ENCODE results near the gene RRP9. TPM values are rescaled to one million over a fixed set of nuclear protein-coding genes. Genes with fewer than 3 reads are reported as not detected.

RRP9 gene
- polyA plus RNA-seq, 1 donor from 2014 or later = 28.8 TPM

DNA sequence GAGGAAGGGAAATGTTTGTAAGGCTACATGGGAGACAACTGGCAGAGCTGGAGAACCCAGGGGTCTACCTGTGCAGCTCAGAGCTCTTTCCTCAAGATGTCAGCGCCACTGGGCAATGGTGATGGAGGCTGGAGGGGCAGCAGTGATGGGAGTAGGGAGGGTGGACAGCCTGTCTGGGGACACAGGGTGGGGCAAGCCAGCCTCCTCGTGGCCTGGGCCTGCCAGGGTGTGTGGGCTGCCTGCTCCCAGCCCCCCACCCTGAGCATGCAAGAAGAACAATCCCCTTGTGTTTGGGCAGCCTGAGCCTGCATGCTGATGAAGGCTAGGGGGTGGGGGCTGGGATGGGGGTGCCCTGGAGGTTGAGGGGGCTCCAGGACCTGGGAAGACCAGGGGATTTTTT is 24.3 kb upstream of the RRP9 start:
- Mint-ChIP-seq H3K27ac (no peak overlapping the region), H3K9me3 (no peaks in the 10 kb centered on the region), H3K4me3 (peak overlapping the region; percentile 47 to 85 (median 72)), H3K4me1 (peaks cover 5 to 11% (median 8%) of the 10 kb centered on the region in 3 donors), H3K36me3 (peaks cover 1% of the 10 kb centered on the region), H3K27me3 (no peaks in the 10 kb centered on the region)

DNA sequence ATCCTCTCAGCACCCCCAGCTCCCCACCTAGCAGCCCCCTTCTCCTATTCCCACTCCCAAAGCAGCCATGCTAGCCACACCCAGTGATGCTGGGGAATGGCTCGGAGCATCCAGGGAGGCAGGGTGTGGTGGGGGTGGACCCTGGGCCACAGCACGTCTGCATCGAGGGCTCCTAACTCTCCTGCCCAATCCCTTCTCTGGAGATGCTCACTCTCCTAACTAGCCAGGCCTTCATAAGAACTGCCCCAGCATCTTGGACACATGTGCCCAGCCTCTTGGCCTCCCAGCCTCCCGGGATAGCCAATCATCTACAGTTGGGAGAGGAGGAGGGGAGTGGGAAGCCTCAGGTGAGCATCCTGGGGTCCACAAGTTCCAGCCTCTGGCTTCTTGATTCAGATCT is 22.8 kb upstream of the RRP9 start:
- Mint-ChIP-seq H3K4me3 (no peak overlapping the region), H3K4me1 (peaks cover 5 to 6% (median 5%) of the 10 kb centered on the region in 3 donors), H3K36me3 (peaks cover 1% of the 10 kb centered on the region), H3K27me3 (peaks cover 1% of the 10 kb centered on the region), H3K9me3 (no peaks in the 10 kb centered on the region), H3K27ac (no peak overlapping the region)

DNA sequence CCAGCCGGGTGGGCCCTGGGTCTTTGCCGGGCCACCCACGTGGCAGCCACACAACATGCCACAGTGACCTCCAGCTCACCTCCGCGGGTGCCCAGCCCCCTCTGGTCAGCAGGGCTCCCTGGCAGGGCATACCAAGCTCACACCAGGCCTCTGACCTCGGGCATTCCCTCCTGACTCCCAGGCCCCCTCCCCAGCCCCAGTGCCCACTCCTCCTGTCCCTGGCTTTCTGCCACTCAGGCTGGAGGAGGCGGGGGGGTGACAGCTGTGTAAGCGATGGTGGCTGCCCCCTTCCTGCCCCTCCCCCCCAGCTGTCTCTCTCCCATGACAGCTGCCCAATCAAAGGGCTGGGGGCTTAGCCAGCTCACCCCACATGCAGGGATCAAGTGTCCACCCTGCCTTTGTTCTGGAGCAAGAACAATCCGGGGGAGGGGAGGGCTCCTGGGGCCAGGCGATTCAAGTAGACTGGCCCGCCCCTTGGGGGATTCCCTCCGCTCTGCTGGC is 22.3 kb upstream of the RRP9 start:
- Mint-ChIP-seq H3K4me1 (peaks cover 1 to 5% (median 5%) of the 10 kb centered on the region in 3 donors), H3K27me3 (peaks cover 1% of the 10 kb centered on the region), H3K9me3 (no peaks in the 10 kb centered on the region), H3K4me3 (no peak overlapping the region), H3K27ac (no peak overlapping the region), H3K36me3 (peaks cover 1% of the 10 kb centered on the region)

DNA sequence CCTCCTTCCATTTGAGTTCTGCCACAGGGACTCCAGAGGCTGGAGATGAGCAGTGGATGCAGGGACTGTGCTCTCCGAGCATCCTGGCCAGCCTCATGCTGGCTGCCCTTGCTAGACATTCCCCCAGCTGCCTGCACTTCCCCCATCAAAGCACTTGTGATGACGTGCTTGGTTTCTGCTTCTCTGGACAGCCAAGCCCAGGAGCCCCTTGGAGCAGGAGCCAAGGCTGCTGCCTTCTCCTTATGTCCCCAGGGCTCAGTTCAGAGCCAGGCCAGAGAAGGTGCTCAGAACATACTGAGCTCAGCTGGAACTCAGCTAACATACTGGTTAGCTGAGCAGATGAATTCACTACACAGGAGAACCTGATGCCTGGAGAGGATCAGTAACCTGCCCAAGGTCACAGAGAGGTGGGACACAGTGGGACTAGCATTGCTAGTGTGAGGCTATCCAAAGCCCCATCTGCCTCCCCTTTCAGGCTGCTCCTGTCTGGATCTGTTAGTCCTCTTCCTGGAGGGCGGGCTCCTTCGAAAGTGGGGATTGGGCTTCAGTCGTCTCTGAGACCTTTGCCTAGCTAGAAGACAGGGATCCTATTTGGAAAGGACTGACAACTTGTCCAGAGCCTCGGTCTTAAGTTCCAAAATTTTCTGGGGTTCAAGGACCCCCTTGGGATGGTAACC is 21.3 kb upstream of the RRP9 start:
- H3K9me3 Mint-ChIP-seq = no peaks in the 10 kb centered on the region
- H3K4me1 Mint-ChIP-seq = peaks cover 0 to 1% (median 0%) of the 10 kb centered on the region in 3 donors
- peaks cover 1% of the 10 kb centered on the region for H3K27me3 Mint-ChIP-seq
- peak overlapping the region in 1 of 4 donors; percentile 57 for H3K4me3 Mint-ChIP-seq
- peaks cover 1% of the 10 kb centered on the region for H3K36me3 Mint-ChIP-seq
- no peak overlapping the region for H3K27ac Mint-ChIP-seq

DNA sequence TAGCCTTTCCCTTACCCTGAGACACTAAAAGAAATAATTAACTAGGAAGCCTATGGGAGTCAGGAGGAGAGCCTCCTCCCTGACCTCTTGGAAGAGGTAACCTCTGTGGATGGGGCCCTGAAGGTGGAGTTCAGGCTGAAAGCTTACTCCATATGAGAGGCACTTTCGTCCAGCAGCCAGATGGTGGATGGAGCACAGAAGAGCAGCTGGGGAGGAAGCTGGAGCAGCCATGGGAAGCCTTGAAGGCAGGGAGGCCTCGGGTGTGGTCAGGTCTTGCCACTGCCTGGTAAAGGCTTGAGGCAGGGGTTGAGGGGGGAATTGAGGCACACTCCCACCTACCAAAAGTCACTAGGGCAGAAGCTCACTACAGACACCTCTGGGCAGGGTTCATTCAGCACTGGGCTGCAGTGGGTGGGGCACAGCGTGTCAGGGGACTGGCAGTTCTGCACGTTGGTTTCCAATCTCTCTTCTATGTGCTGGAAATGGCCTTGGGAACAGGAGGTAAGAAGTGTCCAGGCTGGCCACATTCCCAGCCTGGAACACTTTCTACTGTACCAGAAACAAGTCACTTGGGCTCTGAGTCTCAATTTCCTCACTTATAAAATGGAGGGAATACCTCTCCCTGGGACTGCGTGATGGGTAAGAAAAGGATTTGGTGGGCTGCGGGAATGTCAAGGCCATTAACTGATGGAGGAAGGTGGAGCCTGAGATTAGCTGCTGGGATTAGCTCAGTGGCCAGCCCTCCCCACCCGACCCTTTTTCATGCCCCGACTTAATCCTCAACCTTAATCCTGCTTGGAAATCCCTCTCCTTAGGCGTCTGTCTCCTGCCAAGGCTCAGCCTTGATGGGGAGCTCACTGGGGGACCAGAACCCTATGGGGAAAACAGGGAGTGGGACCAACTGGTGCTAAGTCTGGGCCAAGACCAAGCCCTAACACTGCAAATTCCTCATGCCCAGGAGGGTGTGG is 20.2 kb upstream of the RRP9 start:
- H3K4me1 Mint-ChIP-seq = peaks cover 0 to 1% (median 0%) of the 10 kb centered on the region in 3 donors
- H3K36me3 Mint-ChIP-seq = peaks cover 1% of the 10 kb centered on the region
- H3K9me3 Mint-ChIP-seq = no peaks in the 10 kb centered on the region
- H3K27ac Mint-ChIP-seq = peak overlapping the region in 1 of 3 donors; percentile 67
- H3K27me3 Mint-ChIP-seq = peaks cover 1% of the 10 kb centered on the region
- H3K4me3 Mint-ChIP-seq = peak overlapping the region in 1 of 4 donors; percentile 61

DNA sequence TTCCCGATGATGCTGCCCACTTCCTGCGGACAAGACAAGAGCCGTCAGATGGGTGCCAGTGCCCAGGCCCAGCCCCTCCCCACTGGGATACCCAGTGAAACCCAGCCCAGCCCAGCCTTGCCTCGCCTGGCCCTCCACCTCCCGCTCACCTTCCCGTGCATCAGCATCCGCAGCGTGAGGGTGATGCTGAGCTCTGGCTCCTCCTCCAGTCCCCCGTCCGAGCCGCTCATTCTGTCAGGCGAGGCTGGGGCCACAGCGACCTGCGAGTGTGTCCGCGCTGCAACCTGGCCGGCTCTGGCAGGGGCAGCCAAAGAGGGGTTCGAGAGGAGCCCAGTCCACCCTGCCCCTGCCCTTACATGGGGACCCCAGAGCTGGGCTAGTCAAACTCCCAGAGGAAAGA is 19.3 kb upstream of the RRP9 start:
- peaks cover 1% of the 10 kb centered on the region for H3K36me3 Mint-ChIP-seq
- no peaks in the 10 kb centered on the region for H3K9me3 Mint-ChIP-seq
- H3K27ac Mint-ChIP-seq = peak overlapping the region in 1 of 3 donors; percentile 92
- peaks cover 0 to 2% (median 1%) of the 10 kb centered on the region in 3 donors for H3K4me1 Mint-ChIP-seq
- H3K4me3 Mint-ChIP-seq = peak overlapping the region in 1 of 4 donors; percentile 61
- peaks cover 3% of the 10 kb centered on the region for H3K27me3 Mint-ChIP-seq

DNA sequence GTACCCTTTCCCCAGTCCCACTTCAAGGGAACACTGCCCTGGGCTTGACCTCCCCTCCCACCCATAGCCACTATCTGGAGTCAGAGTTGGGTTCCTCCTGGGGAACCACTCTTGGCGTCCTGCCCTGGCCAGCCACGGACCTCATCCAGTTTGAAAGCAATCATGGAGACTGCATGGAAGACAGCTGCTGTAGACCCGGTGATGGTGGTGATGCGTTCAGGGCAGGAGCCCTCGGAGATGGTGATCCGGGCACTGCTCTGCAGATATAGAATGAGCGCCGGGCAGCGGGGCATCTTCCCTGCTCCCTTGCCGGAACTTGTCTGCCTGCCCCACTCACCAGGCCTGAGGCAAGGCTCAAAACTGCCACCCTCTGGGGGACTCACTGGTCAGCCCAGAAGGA is 18.7 kb upstream of the RRP9 start:
- peaks cover 1% of the 10 kb centered on the region for H3K36me3 Mint-ChIP-seq
- H3K9me3 Mint-ChIP-seq = no peaks in the 10 kb centered on the region
- H3K4me1 Mint-ChIP-seq = peaks cover 0 to 2% (median 1%) of the 10 kb centered on the region in 3 donors
- H3K4me3 Mint-ChIP-seq = no peak overlapping the region
- peak overlapping the region in 1 of 3 donors; percentile 92 for H3K27ac Mint-ChIP-seq
- peaks cover 3% of the 10 kb centered on the region for H3K27me3 Mint-ChIP-seq

DNA sequence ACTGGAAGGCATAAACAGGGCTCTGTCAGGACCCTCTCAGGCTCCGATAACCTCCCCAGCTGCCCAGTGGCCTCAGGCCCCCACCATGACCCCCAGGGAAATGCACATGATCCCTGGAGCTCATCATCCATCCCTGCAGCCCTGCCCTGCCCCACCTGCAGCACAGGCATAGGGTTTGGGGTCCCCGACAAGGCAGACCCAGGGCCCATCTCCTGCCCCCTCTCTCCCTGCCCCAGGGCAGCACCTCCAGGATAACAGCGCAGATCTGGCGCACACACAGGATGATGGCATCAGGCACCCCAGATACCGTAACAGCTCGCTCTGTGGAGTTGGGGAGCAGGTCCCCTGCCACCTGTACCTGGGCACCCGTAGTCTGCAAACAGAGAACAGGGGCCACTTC is 17.9 kb upstream of the RRP9 start:
- H3K4me1 Mint-ChIP-seq = peaks cover 0 to 2% (median 1%) of the 10 kb centered on the region in 3 donors
- no peaks in the 10 kb centered on the region for H3K9me3 Mint-ChIP-seq
- H3K4me3 Mint-ChIP-seq = no peak overlapping the region
- H3K27me3 Mint-ChIP-seq = peaks cover 3% of the 10 kb centered on the region
- peaks cover 1% of the 10 kb centered on the region for H3K36me3 Mint-ChIP-seq
- no peak overlapping the region for H3K27ac Mint-ChIP-seq

DNA sequence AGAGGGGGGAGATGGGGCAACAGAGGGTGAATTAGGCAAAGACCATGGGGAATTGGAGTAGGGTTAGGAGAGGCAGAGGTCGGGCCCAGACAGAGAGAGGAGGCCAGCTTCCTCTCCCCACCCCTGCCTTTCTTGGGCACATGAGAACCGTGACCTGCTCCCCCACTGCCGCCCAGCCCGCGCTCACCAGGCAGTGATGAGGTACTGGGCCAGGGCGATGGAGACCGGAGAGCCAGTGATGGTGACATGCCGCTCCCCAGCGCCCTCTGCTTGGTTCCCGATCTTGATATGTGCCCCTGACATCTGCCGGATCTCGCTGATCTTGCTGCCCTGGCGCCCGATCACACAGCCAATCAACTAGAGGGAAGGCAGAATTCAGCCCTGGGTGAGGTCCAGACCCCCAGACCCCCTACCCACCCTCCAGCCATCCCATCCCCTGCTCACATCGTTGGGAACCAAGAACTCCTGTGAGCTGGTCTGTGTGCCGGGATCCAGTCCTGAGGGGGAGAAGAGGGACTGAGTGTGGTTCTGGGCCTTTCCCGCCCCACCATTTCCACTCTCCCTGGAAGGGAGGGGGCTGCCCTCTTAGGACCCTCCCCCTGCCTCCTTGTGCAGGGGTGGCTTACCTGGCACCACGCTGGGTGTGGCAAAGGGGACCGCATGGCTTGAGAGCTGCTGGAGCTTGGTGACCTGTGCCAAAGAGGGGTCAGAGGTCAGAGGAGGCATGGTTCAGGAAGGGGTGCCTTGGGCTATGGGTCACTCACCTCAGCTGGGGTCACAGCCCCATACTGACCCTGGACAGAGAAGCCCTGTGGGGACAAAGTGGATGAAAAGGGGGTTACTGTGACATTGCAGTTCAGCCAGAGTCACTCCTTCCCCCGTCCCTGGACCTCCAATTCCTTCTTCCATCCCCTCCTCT is 17.2 kb upstream of the RRP9 start:
- peaks cover 9% of the 10 kb centered on the region for H3K27me3 Mint-ChIP-seq
- H3K36me3 Mint-ChIP-seq = peaks cover 1% of the 10 kb centered on the region
- H3K27ac Mint-ChIP-seq = no peak overlapping the region
- no peaks in the 10 kb centered on the region for H3K9me3 Mint-ChIP-seq
- H3K4me3 Mint-ChIP-seq = peak overlapping the region in 2 of 4 donors; percentile 15 to 68
- peaks cover 0 to 2% (median 1%) of the 10 kb centered on the region in 3 donors for H3K4me1 Mint-ChIP-seq

DNA sequence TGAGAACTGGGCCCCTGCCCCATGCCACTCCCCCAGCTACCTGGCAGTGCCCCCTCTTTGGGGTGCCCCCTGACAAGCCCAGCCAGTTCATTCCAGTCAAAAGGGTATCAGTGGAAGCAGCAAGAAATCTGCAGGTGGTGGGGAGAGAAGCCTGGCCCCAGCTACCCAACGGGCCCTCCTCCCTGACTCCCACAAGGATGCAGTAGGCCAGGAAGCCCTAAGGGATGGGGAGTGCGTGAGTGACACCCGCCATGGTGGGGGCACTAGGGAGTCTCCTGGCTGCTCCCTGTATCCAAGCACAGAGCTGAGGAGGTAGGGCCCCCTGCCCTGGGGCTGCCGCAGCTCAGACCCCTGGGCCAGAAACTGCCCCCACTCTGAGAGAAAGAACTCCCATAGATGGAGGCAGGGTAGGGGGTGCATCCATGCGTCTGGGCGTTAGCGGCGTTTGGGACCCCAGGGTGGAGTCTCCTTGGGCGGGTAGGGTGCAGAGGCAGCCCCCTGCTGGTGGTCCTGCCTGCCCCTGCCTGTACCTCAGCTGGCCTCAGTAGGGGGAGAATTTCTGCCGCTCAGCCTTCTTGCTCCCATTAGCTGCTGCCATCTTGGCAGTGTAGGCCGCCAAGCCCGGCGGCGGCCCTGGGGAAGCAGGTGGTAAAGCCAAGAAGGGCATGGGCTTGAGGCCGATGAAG is 16.0 kb upstream of the RRP9 start:
- peaks cover 15% of the 10 kb centered on the region for H3K27me3 Mint-ChIP-seq
- H3K4me1 Mint-ChIP-seq = peaks cover 0 to 2% (median 1%) of the 10 kb centered on the region in 3 donors
- no peak overlapping the region for H3K4me3 Mint-ChIP-seq
- peaks cover 1% of the 10 kb centered on the region for H3K36me3 Mint-ChIP-seq
- H3K27ac Mint-ChIP-seq = no peak overlapping the region
- no peaks in the 10 kb centered on the region for H3K9me3 Mint-ChIP-seq

DNA sequence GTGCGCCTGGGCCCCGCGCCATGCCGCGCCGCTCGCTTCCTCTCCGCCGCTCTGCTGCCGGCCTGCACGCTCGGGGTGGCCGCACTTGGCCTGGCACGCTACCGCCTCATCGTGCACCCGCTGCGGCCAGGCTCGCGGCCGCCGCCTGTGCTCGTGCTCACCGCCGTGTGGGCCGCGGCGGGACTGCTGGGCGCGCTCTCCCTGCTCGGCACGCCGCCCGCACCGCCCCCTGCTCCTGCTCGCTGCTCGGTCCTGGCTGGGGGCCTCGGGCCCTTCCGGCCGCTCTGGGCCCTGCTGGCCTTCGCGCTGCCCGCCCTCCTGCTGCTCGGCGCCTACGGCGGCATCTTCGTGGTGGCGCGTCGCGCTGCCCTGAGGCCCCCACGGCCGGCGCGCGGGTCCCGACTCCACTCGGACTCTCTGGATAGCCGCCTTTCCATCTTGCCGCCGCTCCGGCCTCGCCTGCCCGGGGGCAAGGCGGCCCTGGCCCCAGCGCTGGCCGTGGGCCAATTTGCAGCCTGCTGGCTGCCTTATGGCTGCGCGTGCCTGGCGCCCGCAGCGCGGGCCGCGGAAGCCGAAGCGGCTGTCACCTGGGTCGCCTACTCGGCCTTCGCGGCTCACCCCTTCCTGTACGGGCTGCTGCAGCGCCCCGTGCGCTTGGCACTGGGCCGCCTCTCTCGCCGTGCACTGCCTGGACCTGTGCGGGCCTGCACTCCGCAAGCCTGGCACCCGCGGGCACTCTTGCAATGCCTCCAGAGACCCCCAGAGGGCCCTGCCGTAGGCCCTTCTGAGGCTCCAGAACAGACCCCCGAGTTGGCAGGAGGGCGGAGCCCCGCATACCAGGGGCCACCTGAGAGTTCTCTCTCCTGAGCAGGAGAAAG is 14.4 kb upstream of the RRP9 start:
- Mint-ChIP-seq H3K4me3 (peak overlapping the region in 3 of 4 donors; percentile 52 to 70 (median 67)), H3K27me3 (peaks cover 15% of the 10 kb centered on the region), H3K36me3 (peaks cover 2% of the 10 kb centered on the region), H3K9me3 (no peaks in the 10 kb centered on the region), H3K4me1 (peaks cover 0 to 2% (median 1%) of the 10 kb centered on the region in 3 donors), H3K27ac (no peak overlapping the region)

DNA sequence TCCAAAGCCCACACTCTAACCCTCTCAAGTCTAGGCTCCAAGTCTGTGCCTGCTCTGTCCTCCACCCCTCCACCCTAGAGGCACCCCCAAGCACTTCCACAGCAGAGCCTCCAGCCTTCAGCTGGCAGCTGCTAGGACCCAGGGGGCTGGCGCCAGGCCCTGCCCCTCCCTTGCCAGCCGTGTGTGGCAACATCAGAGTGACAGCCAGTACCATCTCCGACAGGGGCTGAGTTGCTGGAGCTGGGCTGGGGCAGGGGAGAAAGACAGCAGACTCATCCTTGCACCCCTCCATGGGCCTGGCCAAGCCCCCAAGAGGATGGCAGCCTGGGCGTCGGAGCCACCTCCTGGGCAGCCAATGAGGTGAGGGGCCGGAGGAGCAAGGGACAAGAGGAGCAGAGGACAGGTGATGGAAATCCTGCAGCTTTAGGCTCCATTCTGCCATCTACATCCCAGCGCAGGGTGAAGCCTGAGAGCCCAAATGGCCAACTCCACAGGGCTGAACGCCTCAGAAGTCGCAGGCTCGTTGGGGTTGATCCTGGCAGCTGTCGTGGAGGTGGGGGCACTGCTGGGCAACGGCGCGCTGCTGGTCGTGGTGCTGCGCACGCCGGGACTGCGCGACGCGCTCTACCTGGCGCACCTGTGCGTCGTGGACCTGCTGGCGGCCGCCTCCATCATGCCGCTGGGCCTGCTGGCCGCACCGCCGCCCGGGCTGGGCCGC is 13.6 kb upstream of the RRP9 start, which contains the start of gene GPR62:
GPR62 (plus strand) TSS at position 207 of the 718 bp plus-strand sequence; CDS start at position 479, 272 bp downstream.
- Mint-ChIP-seq H3K36me3 (peaks cover 2% of the 10 kb centered on the region), H3K9me3 (no peaks in the 10 kb centered on the region), H3K4me1 (peaks cover 0 to 2% (median 0%) of the 10 kb centered on the region in 3 donors), H3K27ac (no peak within 1 kb of the TSS), H3K27me3 (peaks cover 15% of the 10 kb centered on the region), H3K4me3 (peak within 1 kb of the TSS; percentile 38 to 70 (median 60))
